ENCODE results near the gene METTL3.

- TF ChIP-seq RFX5 (IDR thresholded peaks at IDR 0.05; ENCODE audit: borderline replicate concordance, low read depth, low read length) (no peak), EGR1 (IDR thresholded peaks at IDR 0.05; ENCODE audit: borderline replicate concordance, low read depth, low read length) (no peak), SP1 (IDR thresholded peaks at IDR 0.05; ENCODE audit: low read depth, low read length) (no peak), EP300 (IDR thresholded peaks at IDR 0.05; ENCODE audit: borderline replicate concordance in 1 of 2, low read depth in 2 of 2, low read length in 2 of 2) (no peak), CTCF (IDR thresholded peaks at IDR 0.05; ENCODE audit: control extremely low read depth in 1 of 3, insufficient read depth in 1 of 3, low read depth in 1 of 3, low read length in 3 of 3) (no peak), POLR2A (IDR thresholded peaks at IDR 0.05; ENCODE audit: control extremely low read depth in 1 of 2, low read depth in 2 of 2, low read length in 2 of 2) (no peak), EZH2 (IDR thresholded peaks at IDR 0.05; ENCODE audit: low read depth, low read length, severe bottlenecking) (no peak), RXRA (IDR thresholded peaks at IDR 0.05; ENCODE audit: insufficient read depth, low read depth, low read length) (no peak), TCF12 (IDR thresholded peaks at IDR 0.05; ENCODE audit: low read depth, low read length) (no peak), YY1 (IDR thresholded peaks at IDR 0.05; ENCODE audit: low read depth, low read length) (no peak), ATF3 (IDR thresholded peaks at IDR 0.05; ENCODE audit: insufficient read depth, low read depth, low read length) (no peak), TEAD4 (IDR thresholded peaks at IDR 0.05; ENCODE audit: low read depth, low read length) (no peak)
- TF ChIP-seq, protein P1, sequence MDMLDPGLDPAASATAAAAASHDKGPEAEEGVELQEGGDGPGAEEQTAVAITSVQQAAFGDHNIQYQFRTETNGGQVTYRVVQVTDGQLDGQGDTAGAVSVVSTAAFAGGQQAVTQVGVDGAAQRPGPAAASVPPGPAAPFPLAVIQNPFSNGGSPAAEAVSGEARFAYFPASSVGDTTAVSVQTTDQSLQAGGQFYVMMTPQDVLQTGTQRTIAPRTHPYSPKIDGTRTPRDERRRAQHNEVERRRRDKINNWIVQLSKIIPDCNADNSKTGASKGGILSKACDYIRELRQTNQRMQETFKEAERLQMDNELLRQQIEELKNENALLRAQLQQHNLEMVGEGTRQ (IDR thresholded peaks at IDR 0.05; ENCODE audit: low read length) = no peak
Measured at GRCh38 chr14:21514341-21514740, 3.2 kb upstream of the METTL3 start.
